ENCODE results near the gene IGF2. TPM values are rescaled to one million over a fixed set of nuclear protein-coding genes. Genes with fewer than 3 reads are reported as not detected.

The IGF2 gene
- total RNA-seq, 4 donors from 2014 or later: 1.9 to 15.5 (median 9.5) TPM

GRCh38 chr11:2139621-2140337 is 590 bp upstream of the IGF2 start:
- Histone ChIP-seq H3K4me3 (no peak overlapping the region), H3K27me3 (peaks cover 0 to 54% of the 10 kb centered on the region in 2 donors), H3K27ac (no peak overlapping the region), H3K4me1 (peaks cover 0 to 35% (median 12%) of the 10 kb centered on the region in 4 donors), H3K9me3 (no peaks in the 10 kb centered on the region), H3K36me3 (no peaks in the 10 kb centered on the region)
- DNase-seq: no peak
- no peak for TF ChIP-seq CTCF (IDR thresholded peaks at IDR 0.05)
- TF ChIP-seq POLR2A (IDR thresholded peaks at IDR 0.05): no peak

GRCh38 chr11:2138431-2139122 is 612 bp downstream of the IGF2 start:
- TF ChIP-seq CTCF (IDR thresholded peaks at IDR 0.05): no peak
- no peak for TF ChIP-seq POLR2A (IDR thresholded peaks at IDR 0.05)
- Histone ChIP-seq H3K27ac (no peak overlapping the region), H3K9me3 (no peaks in the 10 kb centered on the region), H3K36me3 (no peaks in the 10 kb centered on the region), H3K27me3 (peaks cover 0 to 42% of the 10 kb centered on the region in 2 donors), H3K4me1 (peaks cover 0 to 29% (median 6%) of the 10 kb centered on the region in 4 donors), H3K4me3 (peak overlapping the region; percentile 22 to 45 (median 37))
- DNase-seq: no peak

GRCh38 chr11:2138068-2138430 is 1.1 kb downstream of the IGF2 start:
- Histone ChIP-seq H3K9me3 (no peaks in the 10 kb centered on the region), H3K4me3 (peak overlapping the region; percentile 22 to 45 (median 37)), H3K27me3 (peaks cover 0 to 36% of the 10 kb centered on the region in 2 donors), H3K27ac (no peak overlapping the region), H3K4me1 (peaks cover 0 to 29% (median 6%) of the 10 kb centered on the region in 4 donors), H3K36me3 (no peaks in the 10 kb centered on the region)
- TF ChIP-seq CTCF (IDR thresholded peaks at IDR 0.05): no peak
- TF ChIP-seq POLR2A (IDR thresholded peaks at IDR 0.05): no peak
- DNase-seq: no peak

GRCh38 chr11:2137202-2138067 is 1.8 kb downstream of the IGF2 start:
- Histone ChIP-seq H3K4me3 (peak overlapping the region; percentile 22 to 45 (median 37)), H3K27ac (no peak overlapping the region)
- DNase-seq: peak in 2 of 3 donors; percentile 17 to 56

More at GRCh38 chr11:2137202-2138067, 1.8 kb downstream of the IGF2 start:
- H3K9me3 ChIP-seq: no peaks in the 10 kb centered on the region
- H3K36me3 ChIP-seq: no peaks in the 10 kb centered on the region
- peaks cover 0 to 29% (median 6%) of the 10 kb centered on the region in 4 donors for H3K4me1 ChIP-seq
- TF ChIP-seq CTCF (IDR thresholded peaks at IDR 0.05): no peak
- TF ChIP-seq POLR2A (IDR thresholded peaks at IDR 0.05): no peak
- peaks cover 0 to 35% of the 10 kb centered on the region in 2 donors for H3K27me3 ChIP-seq

Measured in Peyer's patch (tissue), 4 donors.